Upper lobe of left lung (tissue), 4 donors: Measurements from ENCODE around the gene ATP8B3.

Source experiments
- CTCF ChIP-seq, 6 experiments: fragments of 450-650 bp in 4 of 6; fragments of 200-600 bp in 2 of 6; sonication (generic) in 2 of 6; IDR thresholded peaks; one replicate each; pipeline ENCODE4 v1.5.1; 2016 to 2019; ENCODE audit warnings: antibody characterized with exemption in 6 of 6
- POLR2AphosphoS5 ChIP-seq, 2 donors: sonication (generic); formaldehyde crosslinking; IDR thresholded peaks; one replicate each; pipeline ENCODE4 v1.5.1; 2017; ENCODE audit warnings: antibody characterized with exemption in 2 of 2

- TF ChIP-seq CTCF (IDR thresholded peaks at IDR 0.05) (no peak), POLR2AphosphoS5 (IDR thresholded peaks at IDR 0.05) (no peak)
Measured at GRCh38 chr19:1854039-1854541, 42.0 kb upstream of the ATP8B3 start.
